Measurements from ENCODE around the gene OR6S1.

The OR6S1 gene

DNA sequence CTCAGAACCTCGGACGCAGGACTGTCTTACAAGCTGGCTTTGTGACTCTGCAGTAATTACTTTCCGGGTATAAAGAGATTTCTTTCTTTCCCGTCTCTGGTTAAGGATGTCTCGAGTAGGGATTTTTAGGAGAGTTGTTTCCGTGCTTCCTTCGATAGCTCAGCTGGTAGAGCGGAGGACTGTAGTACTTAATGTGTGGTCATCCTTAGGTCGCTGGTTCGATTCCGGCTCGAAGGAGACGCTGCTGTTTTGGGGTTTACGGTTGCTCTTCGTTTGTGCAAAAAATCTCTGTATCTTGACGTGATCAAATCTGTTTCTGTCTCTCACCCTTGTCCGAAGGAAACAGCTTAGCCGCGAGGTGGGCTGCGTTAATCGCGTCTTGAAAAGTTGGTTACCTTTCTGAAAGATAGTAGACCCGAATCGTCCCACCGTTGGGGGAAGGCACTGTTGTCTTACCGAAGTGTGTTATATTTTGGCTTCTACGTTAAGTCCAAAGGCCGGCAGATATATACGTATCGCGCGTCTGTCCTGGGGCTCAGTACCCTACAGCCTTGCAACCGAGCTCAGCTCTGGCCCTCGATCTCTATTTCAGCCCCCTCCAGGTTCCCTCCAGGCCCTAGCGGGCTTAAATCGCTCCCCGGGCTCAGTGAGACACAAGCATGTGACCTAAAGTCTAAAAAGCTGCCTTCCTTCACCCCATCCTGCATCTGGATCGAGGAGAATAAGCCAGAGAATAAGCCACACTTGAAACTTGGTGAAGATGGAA, 41.8 kb upstream of the OR6S1 start (continued):
- TF ChIP-seq KLF10 (tag by site-specific recombination; IDR thresholded peaks at IDR 0.05) = 0 out of 2 replicates have a peak, but pooled peaks have one; percentile 24
- TF ChIP-seq ZNF76 (tag by site-specific recombination; IDR thresholded peaks at IDR 0.05; ENCODE audit: borderline replicate concordance, low read depth) = peak; percentile 45; the same call in 1 of the 2 replicates
- TF ChIP-seq ZFHX2 (tag by site-specific recombination; conservative IDR thresholded peaks at IDR 0.05) = no peak
- TF ChIP-seq ZNF274 (IDR thresholded peaks at IDR 0.05; ENCODE audit: low read length) = no peak
- no peak for TF ChIP-seq ZNF274 (tag by site-specific recombination; IDR thresholded peaks at IDR 0.05; ENCODE audit: borderline replicate concordance)
- TF ChIP-seq EGR2 (tag by site-specific recombination; IDR thresholded peaks at IDR 0.05; ENCODE audit: low read depth) = no peak
- peak; percentile 82 for TF ChIP-seq ZEB2 (tag by site-specific recombination; IDR thresholded peaks at IDR 0.05)
- no peak for TF ChIP-seq ZNF155 (tag by site-specific recombination; IDR thresholded peaks at IDR 0.05)
- peak; percentile 7; the same call in 1 of the 2 replicates for TF ChIP-seq FEZF1 (tag by site-specific recombination; IDR thresholded peaks at IDR 0.05)
- no peak for TF ChIP-seq ZNF239 (tag by site-specific recombination; IDR thresholded peaks at IDR 0.05)
- 0 out of 2 replicates have a peak, but pooled peaks have one; percentile 9 for TF ChIP-seq ZNF37A (tag by site-specific recombination; IDR thresholded peaks at IDR 0.05)
- TF ChIP-seq ZNF473 (tag by site-specific recombination; IDR thresholded peaks at IDR 0.05) = no peak
- TF ChIP-seq ZNF623 (tag by site-specific recombination; IDR thresholded peaks at IDR 0.05) = 0 out of 2 replicates have a peak, but pooled peaks have one; percentile 6
- TF ChIP-seq ZNF112 (tag by site-specific recombination; IDR thresholded peaks at IDR 0.05) = no peak
- no peak for TF ChIP-seq TRIM28 (IDR thresholded peaks at IDR 0.05; ENCODE audit: borderline replicate concordance, low read length)
- TF ChIP-seq, protein P1, sequence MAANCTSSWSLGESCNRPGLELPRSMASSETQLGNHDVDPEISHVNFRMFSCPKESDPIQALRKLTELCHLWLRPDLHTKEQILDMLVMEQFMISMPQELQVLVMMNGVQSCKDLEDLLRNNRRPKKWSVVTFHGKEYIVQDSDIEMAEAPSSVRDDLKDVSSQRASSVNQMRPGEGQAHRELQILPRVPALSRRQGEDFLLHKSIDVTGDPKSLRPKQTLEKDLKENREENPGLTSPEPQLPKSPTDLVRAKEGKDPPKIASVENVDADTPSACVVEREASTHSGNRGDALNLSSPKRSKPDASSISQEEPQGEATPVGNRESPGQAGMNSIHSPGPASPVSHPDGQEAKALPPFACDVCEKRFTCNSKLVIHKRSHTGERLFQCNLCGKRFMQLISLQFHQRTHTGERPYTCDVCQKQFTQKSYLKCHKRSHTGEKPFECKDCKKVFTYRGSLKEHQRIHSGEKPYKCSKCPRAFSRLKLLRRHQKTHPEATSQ (tag by site-specific recombination; IDR thresholded peaks at IDR 0.05) = no peak
- TF ChIP-seq GLIS1 (tag by site-specific recombination; IDR thresholded peaks at IDR 0.05) = no peak
- TF ChIP-seq ZNF692 (tag by site-specific recombination; IDR thresholded peaks at IDR 0.05) = no peak
- no peak for TF ChIP-seq SALL2 (tag by site-specific recombination; IDR thresholded peaks at IDR 0.05; ENCODE audit: borderline replicate concordance)
- TF ChIP-seq BCL11A (tag by site-specific recombination; IDR thresholded peaks at IDR 0.05; ENCODE audit: low read depth) = peak; percentile 83; the same call in 1 of the 2 replicates
- TF ChIP-seq, protein P2, sequence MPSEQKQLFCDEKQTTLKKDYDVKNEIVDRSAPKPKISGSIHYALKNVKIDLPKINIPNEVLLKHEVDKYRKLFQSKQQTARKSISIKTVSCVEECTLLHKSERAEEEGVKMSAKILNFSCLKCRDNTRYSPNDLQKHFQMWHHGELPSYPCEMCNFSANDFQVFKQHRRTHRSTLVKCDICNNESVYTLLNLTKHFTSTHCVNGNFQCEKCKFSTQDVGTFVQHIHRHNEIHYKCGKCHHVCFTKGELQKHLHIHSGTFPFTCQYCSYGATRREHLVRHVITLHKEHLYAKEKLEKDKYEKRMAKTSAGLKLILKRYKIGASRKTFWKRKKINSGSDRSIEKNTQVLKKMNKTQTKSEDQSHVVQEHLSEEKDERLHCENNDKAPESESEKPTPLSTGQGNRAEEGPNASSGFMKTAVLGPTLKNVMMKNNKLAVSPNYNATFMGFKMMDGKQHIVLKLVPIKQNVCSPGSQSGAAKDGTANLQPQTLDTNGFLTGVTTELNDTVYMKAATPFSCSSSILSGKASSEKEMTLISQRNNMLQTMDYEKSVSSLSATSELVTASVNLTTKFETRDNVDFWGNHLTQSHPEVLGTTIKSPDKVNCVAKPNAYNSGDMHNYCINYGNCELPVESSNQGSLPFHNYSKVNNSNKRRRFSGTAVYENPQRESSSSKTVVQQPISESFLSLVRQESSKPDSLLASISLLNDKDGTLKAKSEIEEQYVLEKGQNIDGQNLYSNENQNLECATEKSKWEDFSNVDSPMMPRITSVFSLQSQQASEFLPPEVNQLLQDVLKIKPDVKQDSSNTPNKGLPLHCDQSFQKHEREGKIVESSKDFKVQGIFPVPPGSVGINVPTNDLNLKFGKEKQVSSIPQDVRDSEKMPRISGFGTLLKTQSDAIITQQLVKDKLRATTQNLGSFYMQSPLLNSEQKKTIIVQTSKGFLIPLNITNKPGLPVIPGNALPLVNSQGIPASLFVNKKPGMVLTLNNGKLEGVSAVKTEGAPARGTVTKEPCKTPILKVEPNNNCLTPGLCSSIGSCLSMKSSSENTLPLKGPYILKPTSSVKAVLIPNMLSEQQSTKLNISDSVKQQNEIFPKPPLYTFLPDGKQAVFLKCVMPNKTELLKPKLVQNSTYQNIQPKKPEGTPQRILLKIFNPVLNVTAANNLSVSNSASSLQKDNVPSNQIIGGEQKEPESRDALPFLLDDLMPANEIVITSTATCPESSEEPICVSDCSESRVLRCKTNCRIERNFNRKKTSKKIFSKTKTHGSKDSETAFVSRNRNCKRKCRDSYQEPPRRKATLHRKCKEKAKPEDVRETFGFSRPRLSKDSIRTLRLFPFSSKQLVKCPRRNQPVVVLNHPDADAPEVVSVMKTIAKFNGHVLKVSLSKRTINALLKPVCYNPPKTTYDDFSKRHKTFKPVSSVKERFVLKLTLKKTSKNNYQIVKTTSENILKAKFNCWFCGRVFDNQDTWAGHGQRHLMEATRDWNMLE (tag by site-specific recombination; conservative IDR thresholded peaks at IDR 0.05; ENCODE audit: low read depth) = no peak
- TF ChIP-seq, protein P3, sequence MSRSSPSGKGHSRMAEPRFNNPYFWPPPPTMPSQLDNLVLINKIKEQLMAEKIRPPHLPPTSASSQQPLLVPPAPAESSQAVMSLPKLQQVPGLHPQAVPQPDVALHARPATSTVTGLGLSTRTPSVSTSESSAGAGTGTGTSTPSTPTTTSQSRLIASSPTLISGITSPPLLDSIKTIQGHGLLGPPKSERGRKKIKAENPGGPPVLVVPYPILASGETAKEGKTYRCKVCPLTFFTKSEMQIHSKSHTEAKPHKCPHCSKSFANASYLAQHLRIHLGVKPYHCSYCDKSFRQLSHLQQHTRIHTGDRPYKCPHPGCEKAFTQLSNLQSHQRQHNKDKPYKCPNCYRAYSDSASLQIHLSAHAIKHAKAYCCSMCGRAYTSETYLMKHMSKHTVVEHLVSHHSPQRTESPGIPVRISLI (tag by site-specific recombination; IDR thresholded peaks at IDR 0.05) = peak; percentile 79
- no peak for TF ChIP-seq ZNF114 (tag by site-specific recombination; IDR thresholded peaks at IDR 0.05)
- TF ChIP-seq ZNF157 (tag by site-specific recombination; IDR thresholded peaks at IDR 0.05) = no peak
- no peak for TF ChIP-seq ZNF621 (tag by site-specific recombination; IDR thresholded peaks at IDR 0.05)
- TF ChIP-seq ZNF324 (tag by site-specific recombination; IDR thresholded peaks at IDR 0.05) = no peak; the same call in 1 of the 2 replicates
- no peak for TF ChIP-seq ZNF140 (tag by site-specific recombination; IDR thresholded peaks at IDR 0.05)
- no peak for TF ChIP-seq ZNF560 (tag by site-specific recombination; IDR thresholded peaks at IDR 0.05; ENCODE audit: borderline replicate concordance)
- no peak for TF ChIP-seq HOXC10 (CRISPR knock-in tag; IDR thresholded peaks at IDR 0.05)
- no peak for TF ChIP-seq ZNF132 (tag by site-specific recombination; IDR thresholded peaks at IDR 0.05; ENCODE audit: borderline replicate concordance)
- TF ChIP-seq ZNF311 (tag by site-specific recombination; IDR thresholded peaks at IDR 0.05; ENCODE audit: borderline replicate concordance) = no peak
- no peak for TF ChIP-seq ZNF792 (tag by site-specific recombination; IDR thresholded peaks at IDR 0.05)
- peak; percentile 64; the same call in 1 of the 2 replicates for TF ChIP-seq ZNF24 (tag by site-specific recombination; IDR thresholded peaks at IDR 0.05)

Data from HEK293 (cell line).